Loucy (cell line): ENCODE measurements around the gene USHBP1.

Experiments
- H2AFZ ChIP-seq: fragments of 200-600 bp; sonication (generic); 2 replicates; pipeline ENCODE4 v1.6.0; 2016; ENCODE audit warnings: antibody characterized with exemption, mild to moderate bottlenecking, low read length, moderate library complexity
- H3F3A ChIP-seq: fragments of 200-600 bp; 2 replicates; pipeline ENCODE4 v1.6.0; 2016; ENCODE audit warnings: antibody characterized with exemption, low read depth, mild to moderate bottlenecking
- H3K27me3 ChIP-seq: fragments of 200-600 bp; sonication (generic); 2 replicates; pipeline ENCODE4 v1.6.1; 2014; ENCODE audit warnings: low read length, mild to moderate bottlenecking; ENCODE audit not compliant: insufficient read depth, poor library complexity, severe bottlenecking
- H3K36me3 ChIP-seq: fragments of 200-600 bp; sonication (generic); 2 replicates; pipeline ENCODE4 v1.6.1; 2016; ENCODE audit warnings: low read length; ENCODE audit not compliant: insufficient read depth
- H3K4me1 ChIP-seq: fragments of 200-600 bp; sonication (generic); 2 replicates; pipeline ENCODE4 v1.5.1; 2014; ENCODE audit warnings: low read length, mild to moderate bottlenecking; ENCODE audit not compliant: insufficient read depth, poor library complexity, severe bottlenecking
- H3K4me2 ChIP-seq: fragments of 200-600 bp; sonication (generic); 2 replicates; pipeline ENCODE4 v1.6.0; 2014; ENCODE audit warnings: antibody characterized with exemption, low read length, low read depth, mild to moderate bottlenecking; ENCODE audit not compliant: poor library complexity, severe bottlenecking
- H3K4me3 ChIP-seq: fragments of 200-600 bp; sonication (generic); 2 replicates; pipeline ENCODE4 v1.5.1; 2014; ENCODE audit warnings: low read length, mild to moderate bottlenecking, mixed read lengths; ENCODE audit not compliant: poor library complexity, severe bottlenecking
- H3K79me2 ChIP-seq: fragments of 200-600 bp; sonication (generic); 2 replicates; pipeline ENCODE4 v1.6.1; 2014; ENCODE audit warnings: low read length; ENCODE audit not compliant: insufficient read depth
- H3K9ac ChIP-seq: fragments of 200-600 bp; sonication (generic); 2 replicates; pipeline ENCODE4 v1.6.0; 2014; ENCODE audit warnings: mild to moderate bottlenecking, low read depth, low read length, moderate library complexity; ENCODE audit not compliant: poor library complexity, severe bottlenecking
- H3K9me2 ChIP-seq: fragments of 200-600 bp; sonication (generic); replicated peaks from 2 replicates; pipeline ENCODE4 v1.6.1; 2016; ENCODE audit warnings: low read depth, low read length, mixed read lengths
- H3K9me3 ChIP-seq: fragments of 200-600 bp; sonication (generic); 2 replicates; pipeline ENCODE4 v1.6.1; 2014; ENCODE audit warnings: mild to moderate bottlenecking, antibody characterized with exemption, low read length, low read depth; ENCODE audit not compliant: insufficient read depth
- H4K20me1 ChIP-seq: fragments of 200-600 bp; sonication (generic); 2 replicates; pipeline ENCODE4 v1.6.0; 2014; ENCODE audit warnings: antibody characterized with exemption, low read length, mild to moderate bottlenecking; ENCODE audit not compliant: insufficient read depth, poor library complexity, severe bottlenecking
- EZH2phosphoT487 ChIP-seq: fragments of 200-600 bp; IDR thresholded peaks from 2 replicates; pipeline ENCODE4 v1.6.1; 2018; ENCODE audit warnings: antibody characterized with exemption, mild to moderate bottlenecking, moderate library complexity, borderline replicate concordance
- TF ChIP-seq, protein P1 (sequence below): fragments of 200-600 bp; sonication (generic); conservative IDR thresholded peaks from 2 replicates; pipeline ENCODE4 v1.5.1; 2014; ENCODE audit warnings: mild to moderate bottlenecking, antibody characterized with exemption, low read length

Gene USHBP1

DNA sequence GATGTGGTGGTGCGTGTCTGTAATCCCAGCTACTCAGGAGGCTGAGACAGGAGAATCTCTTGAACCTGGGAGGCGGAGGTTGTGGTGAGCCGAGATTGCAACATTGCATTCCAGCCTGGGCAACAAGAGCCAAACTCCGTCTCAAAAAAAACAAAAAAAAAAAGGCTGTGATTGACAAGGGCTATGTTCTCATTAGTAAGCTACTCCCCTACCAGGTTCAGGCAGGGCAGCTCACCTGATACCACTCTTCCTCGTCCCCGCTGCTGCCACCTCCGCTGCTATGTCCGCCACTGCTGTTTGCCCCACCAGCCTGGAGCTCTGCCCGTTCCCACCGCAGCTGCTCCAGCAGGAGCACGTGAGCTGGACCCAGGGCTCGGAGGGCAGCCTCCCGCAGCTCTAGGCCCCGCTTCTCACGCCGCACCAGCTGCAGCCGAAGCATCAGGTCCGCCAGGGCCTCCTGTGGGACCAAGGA lies 9.4 kb downstream of the USHBP1 start:
- H2AFZ ChIP-seq = no peak overlapping the region
- no peak overlapping the region for H3K4me3 ChIP-seq
- no peaks in the 10 kb centered on the region for H3K27me3 ChIP-seq
- H3K36me3 ChIP-seq = no peaks in the 10 kb centered on the region
- no peak overlapping the region for H3K9ac ChIP-seq
- H3F3A ChIP-seq = no peaks in the 10 kb centered on the region
- H3K4me2 ChIP-seq = no peak overlapping the region
- no peak for TF ChIP-seq EZH2phosphoT487
- TF ChIP-seq, protein P1, sequence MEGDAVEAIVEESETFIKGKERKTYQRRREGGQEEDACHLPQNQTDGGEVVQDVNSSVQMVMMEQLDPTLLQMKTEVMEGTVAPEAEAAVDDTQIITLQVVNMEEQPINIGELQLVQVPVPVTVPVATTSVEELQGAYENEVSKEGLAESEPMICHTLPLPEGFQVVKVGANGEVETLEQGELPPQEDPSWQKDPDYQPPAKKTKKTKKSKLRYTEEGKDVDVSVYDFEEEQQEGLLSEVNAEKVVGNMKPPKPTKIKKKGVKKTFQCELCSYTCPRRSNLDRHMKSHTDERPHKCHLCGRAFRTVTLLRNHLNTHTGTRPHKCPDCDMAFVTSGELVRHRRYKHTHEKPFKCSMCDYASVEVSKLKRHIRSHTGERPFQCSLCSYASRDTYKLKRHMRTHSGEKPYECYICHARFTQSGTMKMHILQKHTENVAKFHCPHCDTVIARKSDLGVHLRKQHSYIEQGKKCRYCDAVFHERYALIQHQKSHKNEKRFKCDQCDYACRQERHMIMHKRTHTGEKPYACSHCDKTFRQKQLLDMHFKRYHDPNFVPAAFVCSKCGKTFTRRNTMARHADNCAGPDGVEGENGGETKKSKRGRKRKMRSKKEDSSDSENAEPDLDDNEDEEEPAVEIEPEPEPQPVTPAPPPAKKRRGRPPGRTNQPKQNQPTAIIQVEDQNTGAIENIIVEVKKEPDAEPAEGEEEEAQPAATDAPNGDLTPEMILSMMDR = no peak
- H3K9me2 ChIP-seq = no peaks in the 10 kb centered on the region
- no peaks in the 10 kb centered on the region for H4K20me1 ChIP-seq
- no peaks in the 10 kb centered on the region for H3K79me2 ChIP-seq
- H3K4me1 ChIP-seq = no peaks in the 10 kb centered on the region
- peaks cover 4% of the 10 kb centered on the region; the same call in 1 of the 2 replicates for H3K9me3 ChIP-seq

DNA sequence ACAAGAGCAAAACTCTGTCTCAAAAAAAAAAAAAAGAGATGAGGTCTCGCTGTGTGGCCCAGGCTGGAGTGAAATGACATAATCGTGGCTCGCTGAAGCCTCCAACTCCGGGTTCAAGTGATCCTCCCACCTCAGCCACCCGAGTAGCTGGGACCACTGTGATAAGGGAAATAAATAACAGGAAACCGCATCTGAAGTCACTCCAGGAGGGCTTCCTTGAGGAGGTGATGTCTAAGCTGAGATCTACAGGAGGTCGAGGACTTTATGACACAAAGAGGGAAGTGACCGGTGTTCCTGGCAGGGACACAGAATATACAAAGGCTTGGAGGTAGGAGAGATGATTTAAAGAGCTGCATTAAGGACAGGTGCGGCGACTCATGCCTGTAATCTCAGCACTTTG lies 9.9 kb downstream of the USHBP1 start:
- H2AFZ ChIP-seq = no peak overlapping the region
- no peak overlapping the region for H3K9ac ChIP-seq
- no peaks in the 10 kb centered on the region for H3K27me3 ChIP-seq
- H3K9me2 ChIP-seq = no peaks in the 10 kb centered on the region
- H3F3A ChIP-seq = no peaks in the 10 kb centered on the region
- no peak overlapping the region for H3K4me2 ChIP-seq
- H3K4me3 ChIP-seq = no peak overlapping the region
- H3K36me3 ChIP-seq = no peaks in the 10 kb centered on the region
- no peaks in the 10 kb centered on the region for H3K4me1 ChIP-seq
- no peaks in the 10 kb centered on the region for H3K79me2 ChIP-seq
- H4K20me1 ChIP-seq = no peaks in the 10 kb centered on the region
- H3K9me3 ChIP-seq = peaks cover 4% of the 10 kb centered on the region; the same call in 1 of the 2 replicates
- TF ChIP-seq, protein P1 = no peak
- TF ChIP-seq EZH2phosphoT487 = no peak

DNA sequence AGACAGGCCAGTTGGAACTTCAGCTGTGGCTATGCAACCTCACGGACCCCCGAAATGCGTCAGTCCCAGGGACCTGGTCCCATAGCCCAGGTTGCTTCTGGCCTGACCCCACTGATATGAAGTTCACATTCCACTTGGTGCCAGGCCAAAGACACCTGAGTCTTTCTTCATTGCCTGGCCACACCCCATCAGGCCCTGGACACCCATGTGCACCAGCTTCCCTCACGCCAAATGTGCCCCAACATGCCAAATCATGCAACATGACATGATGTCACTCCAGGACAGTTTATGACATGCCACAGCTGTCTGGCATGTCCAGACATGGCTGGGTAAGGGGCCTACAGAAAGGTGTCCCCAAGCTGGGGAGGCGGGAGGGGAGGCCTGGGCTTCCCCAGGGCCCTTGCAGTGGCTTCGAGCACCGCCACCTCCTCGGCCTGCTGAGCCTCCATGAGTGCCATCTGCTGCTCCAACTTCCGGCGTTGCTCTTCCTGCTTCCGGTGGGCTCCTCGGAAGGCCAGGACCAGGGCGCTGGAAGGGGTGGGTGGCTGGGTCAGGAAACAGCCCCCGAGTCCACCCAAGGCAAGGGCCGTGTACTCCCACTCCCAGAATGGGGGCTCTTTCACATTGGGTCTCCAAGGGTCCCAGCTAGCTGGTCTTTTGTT lies 14.5 kb downstream of the USHBP1 start:
- TF ChIP-seq, protein P1 = no peak
- no peak for TF ChIP-seq EZH2phosphoT487

More for the DNA sequence above, 14.5 kb downstream of the USHBP1 start:
- peaks cover 7% of the 10 kb centered on the region for H3K79me2 ChIP-seq
- no peak overlapping the region for H3K9ac ChIP-seq
- no peaks in the 10 kb centered on the region for H3K27me3 ChIP-seq
- H3K4me1 ChIP-seq = peaks cover 9% of the 10 kb centered on the region
- H4K20me1 ChIP-seq = no peaks in the 10 kb centered on the region
- H3K4me3 ChIP-seq = no peak overlapping the region
- H2AFZ ChIP-seq = no peak overlapping the region
- no peak overlapping the region for H3K4me2 ChIP-seq
- H3K36me3 ChIP-seq = no peaks in the 10 kb centered on the region
- no peaks in the 10 kb centered on the region for H3K9me2 ChIP-seq
- H3K9me3 ChIP-seq = no peaks in the 10 kb centered on the region
- H3F3A ChIP-seq = no peaks in the 10 kb centered on the region
